Peyer's patch (tissue), 4 donors: ENCODE data around the gene GLRA3.
"Not testable (repeated sequence)": the region's sequence is repeated elsewhere in the genome, so short reads cannot be mapped to it uniquely, and the experiment has no call there.

Experiments
- CTCF ChIP-seq, 6 experiments: fragments of 450-650 bp in 4 of 6; fragments of 200-600 bp in 2 of 6; sonication (generic) in 1 of 6; IDR thresholded peaks; one replicate each; pipeline ENCODE4 v1.5.1; 2017 to 2019; ENCODE audit warnings: antibody characterized with exemption in 6 of 6, mild to moderate bottlenecking in 3 of 6, moderate library complexity in 1 of 6
- POLR2A ChIP-seq, 2 donors: fragments of 450-650 bp; IDR thresholded peaks; one replicate each; pipeline ENCODE4 v1.5.1; 2017; ENCODE audit warnings: antibody characterized with exemption in 2 of 2, mild to moderate bottlenecking in 2 of 2, moderate library complexity in 2 of 2

GRCh38 chr4:174873146-174873545, 44.1 kb upstream of the GLRA3 start:
- not testable (repeated sequence) for TF ChIP-seq CTCF, POLR2A (IDR thresholded peaks at IDR 0.05)
